ENCODE results near the gene SH3RF3.

SH3RF3 gene

GRCh38 chr2:109482361-109482861, 353.4 kb downstream of the SH3RF3 start:
- POLR2A ChIA-PET, result interaction anchor here (0.6 kb wide), 1 partner anchor 16 kb away, joined by 4 read pairs; no protein-coding TSS in a partner anchor
- Histone ChIP-seq H3K27ac (ENCODE audit: insufficient read depth in 1 of 2, low read depth in 1 of 2, low read length in 2 of 2, poor library complexity in 1 of 2, severe bottlenecking in 2 of 2) (no peak overlapping the region), H3K27me3 (replicated peaks in 2 of 5; ENCODE audit: control insufficient read depth in 4 of 5, insufficient read depth in 5 of 5, low read length in 4 of 5) (no peaks in the 10 kb centered on the region), H3K4me3 (ENCODE audit: control insufficient read depth in 1 of 7, extremely low read depth in 1 of 7, insufficient read depth in 4 of 7, low read depth in 2 of 7, low read length in 6 of 7) (peak overlapping the region in 2 of 7 experiments; percentile 2 to 23), H3K4me1 (ENCODE audit: control extremely low read depth in 1 of 4, control insufficient read depth in 4 of 4, insufficient read depth in 4 of 4, low read length in 3 of 4) (peaks cover 6 to 44% (median 29%) of the 10 kb centered on the region in 4 experiments), H3K9me3 (ENCODE audit: control extremely low read depth in 1 of 5, control insufficient read depth in 4 of 5, insufficient read depth in 2 of 5, low read depth in 1 of 5, low read length in 4 of 5) (no peaks in the 10 kb centered on the region), H3K36me3 (ENCODE audit: control insufficient read depth in 4 of 4, insufficient read depth in 4 of 4, low read length in 3 of 4) (no peaks in the 10 kb centered on the region)
- CTCF ChIA-PET, result interaction anchor here (0.8 to 2.0 kb wide), 4 partner anchors 21 to 244 kb away, joined by 3 to 5 read pairs (median 4); no protein-coding TSS in a partner anchor
- 46% methylated on average over 14 of the region's 15 CpGs for WGBS (ENCODE audit: insufficient coverage)
- DNase-seq, result peak in 2 of 3 donors; percentile 28 to 52

GRCh38 chr2:109486711-109487535, 357.9 kb downstream of the SH3RF3 start:
- WGBS (ENCODE audit: insufficient coverage), result 94% methylated on average over 15 of the region's 19 CpGs

GRCh38 chr2:109487536-109487869, 358.5 kb downstream of the SH3RF3 start:
- WGBS (ENCODE audit: insufficient coverage), result 94% methylated on average over 4 of the region's 7 CpGs
- H3K36me3 ChIP-seq (ENCODE audit: control insufficient read depth in 4 of 4, insufficient read depth in 4 of 4, low read length in 3 of 4), result no peaks in the 10 kb centered on the region
- CTCF ChIA-PET, result no interaction called here
- H3K9me3 ChIP-seq (ENCODE audit: control extremely low read depth in 1 of 5, control insufficient read depth in 4 of 5, insufficient read depth in 2 of 5, low read depth in 1 of 5, low read length in 4 of 5), result no peaks in the 10 kb centered on the region
- POLR2A ChIA-PET, result no interaction called here
- H3K4me3 ChIP-seq (ENCODE audit: control insufficient read depth in 1 of 7, extremely low read depth in 1 of 7, insufficient read depth in 4 of 7, low read depth in 2 of 7, low read length in 6 of 7), result no peak overlapping the region
- DNase-seq, result no peak
- H3K4me1 ChIP-seq (ENCODE audit: control extremely low read depth in 1 of 4, control insufficient read depth in 4 of 4, insufficient read depth in 4 of 4, low read length in 3 of 4), result peaks cover 6 to 18% (median 12%) of the 10 kb centered on the region in 4 experiments
- H3K27ac ChIP-seq (ENCODE audit: insufficient read depth in 1 of 2, low read depth in 1 of 2, low read length in 2 of 2, poor library complexity in 1 of 2, severe bottlenecking in 2 of 2), result no peak overlapping the region
- H3K27me3 ChIP-seq (replicated peaks in 2 of 5; ENCODE audit: control insufficient read depth in 4 of 5, insufficient read depth in 5 of 5, low read length in 4 of 5), result no peaks in the 10 kb centered on the region

More at GRCh38 chr2:109486711-109487535, 357.9 kb downstream of the SH3RF3 start:
- Histone ChIP-seq H3K27ac (ENCODE audit: insufficient read depth in 1 of 2, low read depth in 1 of 2, low read length in 2 of 2, poor library complexity in 1 of 2, severe bottlenecking in 2 of 2) (no peak overlapping the region), H3K9me3 (ENCODE audit: control extremely low read depth in 1 of 5, control insufficient read depth in 4 of 5, insufficient read depth in 2 of 5, low read depth in 1 of 5, low read length in 4 of 5) (no peaks in the 10 kb centered on the region), H3K27me3 (replicated peaks in 2 of 5; ENCODE audit: control insufficient read depth in 4 of 5, insufficient read depth in 5 of 5, low read length in 4 of 5) (no peaks in the 10 kb centered on the region), H3K4me1 (ENCODE audit: control extremely low read depth in 1 of 4, control insufficient read depth in 4 of 4, insufficient read depth in 4 of 4, low read length in 3 of 4) (peaks cover 6 to 24% (median 16%) of the 10 kb centered on the region in 4 experiments), H3K36me3 (ENCODE audit: control insufficient read depth in 4 of 4, insufficient read depth in 4 of 4, low read length in 3 of 4) (no peaks in the 10 kb centered on the region), H3K4me3 (ENCODE audit: control insufficient read depth in 1 of 7, extremely low read depth in 1 of 7, insufficient read depth in 4 of 7, low read depth in 2 of 7, low read length in 6 of 7) (no peak overlapping the region)
- ChIA-PET CTCF (interaction anchor here (1.4 kb wide), 1 partner anchor 23 kb away, joined by 5 read pairs; no protein-coding TSS in a partner anchor), POLR2A (no interaction called here)
- no peak for DNase-seq

GRCh38 chr2:109487871-109488655, 359.1 kb downstream of the SH3RF3 start:
- no peaks in the 10 kb centered on the region for H3K36me3 ChIP-seq (ENCODE audit: control insufficient read depth in 4 of 4, insufficient read depth in 4 of 4, low read length in 3 of 4)
- H3K27me3 ChIP-seq (replicated peaks in 2 of 5; ENCODE audit: control insufficient read depth in 4 of 5, insufficient read depth in 5 of 5, low read length in 4 of 5), result no peaks in the 10 kb centered on the region
- no peak overlapping the region for H3K27ac ChIP-seq (ENCODE audit: insufficient read depth in 1 of 2, low read depth in 1 of 2, low read length in 2 of 2, poor library complexity in 1 of 2, severe bottlenecking in 2 of 2)
- WGBS (ENCODE audit: insufficient coverage), result 96% methylated on average over 13 of the region's 14 CpGs
- POLR2A ChIA-PET, result no interaction called here
- CTCF ChIA-PET, result interaction anchor here (1.2 kb wide), 1 partner anchor 13 kb away, joined by 3 read pairs; no protein-coding TSS in a partner anchor
- H3K9me3 ChIP-seq (ENCODE audit: control extremely low read depth in 1 of 5, control insufficient read depth in 4 of 5, insufficient read depth in 2 of 5, low read depth in 1 of 5, low read length in 4 of 5), result no peaks in the 10 kb centered on the region
- DNase-seq, result no peak
- H3K4me3 ChIP-seq (ENCODE audit: control insufficient read depth in 1 of 7, extremely low read depth in 1 of 7, insufficient read depth in 4 of 7, low read depth in 2 of 7, low read length in 6 of 7), result no peak overlapping the region
- H3K4me1 ChIP-seq (ENCODE audit: control extremely low read depth in 1 of 4, control insufficient read depth in 4 of 4, insufficient read depth in 4 of 4, low read length in 3 of 4), result peaks cover 5 to 12% (median 6%) of the 10 kb centered on the region in 4 experiments

GRCh38 chr2:109489296-109489695, 360.3 kb downstream of the SH3RF3 start:
- DNase-seq, result no peak
- Histone ChIP-seq H3K4me3 (ENCODE audit: control insufficient read depth in 1 of 7, extremely low read depth in 1 of 7, insufficient read depth in 4 of 7, low read depth in 2 of 7, low read length in 6 of 7) (no peak overlapping the region), H3K27ac (ENCODE audit: insufficient read depth in 1 of 2, low read depth in 1 of 2, low read length in 2 of 2, poor library complexity in 1 of 2, severe bottlenecking in 2 of 2) (no peak overlapping the region), H3K9me3 (ENCODE audit: control extremely low read depth in 1 of 5, control insufficient read depth in 4 of 5, insufficient read depth in 2 of 5, low read depth in 1 of 5, low read length in 4 of 5) (no peaks in the 10 kb centered on the region), H3K27me3 (replicated peaks in 2 of 5; ENCODE audit: control insufficient read depth in 4 of 5, insufficient read depth in 5 of 5, low read length in 4 of 5) (no peaks in the 10 kb centered on the region), H3K4me1 (ENCODE audit: control extremely low read depth in 1 of 4, control insufficient read depth in 4 of 4, insufficient read depth in 4 of 4, low read length in 3 of 4) (peaks cover 0 to 3% (median 0%) of the 10 kb centered on the region in 4 experiments), H3K36me3 (ENCODE audit: control insufficient read depth in 4 of 4, insufficient read depth in 4 of 4, low read length in 3 of 4) (no peaks in the 10 kb centered on the region)
- ChIA-PET CTCF (interaction anchor here (1.0 to 1.2 kb wide), 3 partner anchors 8 to 42 kb away, joined by 3 read pairs; no protein-coding TSS in a partner anchor), POLR2A (no interaction called here)
- 97% methylated on average over 8 of the region's 9 CpGs for WGBS (ENCODE audit: insufficient coverage)

- H3K36me3 ChIP-seq (ENCODE audit: control insufficient read depth in 4 of 4, insufficient read depth in 4 of 4, low read length in 3 of 4), result no peaks in the 10 kb centered on the region
- H3K9me3 ChIP-seq (ENCODE audit: control extremely low read depth in 1 of 5, control insufficient read depth in 4 of 5, insufficient read depth in 2 of 5, low read depth in 1 of 5, low read length in 4 of 5), result no peaks in the 10 kb centered on the region
- ChIA-PET POLR2A (no interaction called here), CTCF (interaction anchor here (1.0 kb wide), 1 partner anchor 9 kb away, joined by 3 read pairs; no protein-coding TSS in a partner anchor)
- H3K4me1 ChIP-seq (ENCODE audit: control extremely low read depth in 1 of 4, control insufficient read depth in 4 of 4, insufficient read depth in 4 of 4, low read length in 3 of 4), result peaks cover 0 to 7% (median 3%) of the 10 kb centered on the region in 4 experiments
- no peak for DNase-seq
- 100% methylated on average over 2 of the region's 4 CpGs for WGBS (ENCODE audit: insufficient coverage)
- H3K27ac ChIP-seq (ENCODE audit: insufficient read depth in 1 of 2, low read depth in 1 of 2, low read length in 2 of 2, poor library complexity in 1 of 2, severe bottlenecking in 2 of 2), result no peak overlapping the region
- no peaks in the 10 kb centered on the region for H3K27me3 ChIP-seq (replicated peaks in 2 of 5; ENCODE audit: control insufficient read depth in 4 of 5, insufficient read depth in 5 of 5, low read length in 4 of 5)
- H3K4me3 ChIP-seq (ENCODE audit: control insufficient read depth in 1 of 7, extremely low read depth in 1 of 7, insufficient read depth in 4 of 7, low read depth in 2 of 7, low read length in 6 of 7), result no peak overlapping the region
Measured at GRCh38 chr2:109493176-109493935, 364.4 kb downstream of the SH3RF3 start.

Data from common myeloid progenitor, CD34-positive (primary cell).